Right cardiac atrium (tissue), 5 donors: Measurements from ENCODE around the gene MT1F. TPM values are rescaled to one million over a fixed set of nuclear protein-coding genes. Genes with fewer than 3 reads are reported as not detected.

ENCODE experiments used
- ATAC-seq, 2 donors: fragments of 200-7000 bp; cut with Tn5 transposase; one replicate each; pipeline versions ENCODE4 v1.8.0 to v1.9.1; 2020; ENCODE audit warnings: moderate library complexity in 2 of 2, mild to moderate bottlenecking in 1 of 2
- DNase-seq, 3 donors: peaks; one replicate each; pipeline ENCODE4 v3.0.0-alpha.2; 2020
- H3K27ac ChIP-seq: one replicate; pipeline ENCODE4 v1.5.1; 2013; ENCODE audit warnings: mild to moderate bottlenecking, low read length, control low read depth, moderate library complexity
- H3K27me3 ChIP-seq: one replicate; pipeline ENCODE4 v1.6.1; 2013; ENCODE audit not compliant: control insufficient read depth, insufficient read depth
- H3K4me1 ChIP-seq: one replicate; pipeline ENCODE4 v1.6.1; 2013; ENCODE audit warnings: low read length; ENCODE audit not compliant: control insufficient read depth, insufficient read depth
- H3K4me3 ChIP-seq: one replicate; pipeline ENCODE4 v1.5.1; 2013; ENCODE audit warnings: low read length, control low read depth
- H3K9me3 ChIP-seq: one replicate; pipeline ENCODE4 v1.6.1; 2013; ENCODE audit warnings: low read length; ENCODE audit not compliant: control insufficient read depth
- WGBS: extraction: QIAGEN DNeasy Blood & Tissue Kit; methylation state at CpG from one replicate; pipeline ENCODE4 v1.1.7; 2013; 5-methylcytosine and 5-hydroxymethylcytosine counted together
- intact Hi-C, 4 donors: fragments of 100-400 bp; cut with DNase I; formaldehyde crosslinking; loops; one replicate each; pipeline versions ENCODE4 v1.11.0 to v1.14.0; 2022 to 2023
- polyA plus RNA-seq: library from polyadenylated mRNA; stranded (reverse); fragments of 200-250 nt; gene quantifications from one replicate; pipeline ENCODE4 v1.2.3, GENCODE V29; 2013
- total RNA-seq, 4 donors: library from RNA; stranded (reverse); fragmentation: NEBNext Ultra II Directional; extraction: Animal tissue kit (Norgen Biotek cat#: 25700); gene quantifications; one replicate each; pipeline ENCODE4 v1.2.1, GENCODE V29; 2021
- donor health status: healthy with polysubstance abuse.
- donor health status: DM: no; HTN: yes; CAD: no.
- donor health status: DM: no; HTN: no; CAD: no.
- donor health status: DM: no; HTN: yes; CAD: no; lungs with severe emphysema.
- donor health status: DM: yes; HTN: yes; CAD: no.

The MT1F gene
- total and polyA plus RNA-seq, 5 donors, result 1.3 to 3.9 (median 3.5) TPM

- peak overlapping the region; percentile 94 for H3K27ac ChIP-seq
- intact Hi-C loops, result loop anchor here in 1 of 4 donors (2.0 kb wide), 1 partner anchor 17 kb away; the partner anchor contains the start of gene MT2A
These were observed 31.7 kb upstream of the MT1F start for GRCh38 chr16:56625943-56626654.

GRCh38 chr16:56626685-56627084 lies 31.1 kb upstream of the MT1F start:
- no peak for ATAC-seq
- no peaks in the 10 kb centered on the region for H3K27me3 ChIP-seq
- intact Hi-C loops, result no loop called here

More at GRCh38 chr16:56625943-56626654, 31.7 kb upstream of the MT1F start:
- ATAC-seq, result peak; percentile 84 to 86
- peak; percentile 83 to 90 (median 88) for DNase-seq
- Histone ChIP-seq H3K27me3 (no peaks in the 10 kb centered on the region), H3K4me3 (peak overlapping the region; percentile 34), H3K9me3 (no peaks in the 10 kb centered on the region), H3K4me1 (peaks cover 5% of the 10 kb centered on the region)
- 31% methylated on average over 16 of the region's 16 CpGs for WGBS

DNA sequence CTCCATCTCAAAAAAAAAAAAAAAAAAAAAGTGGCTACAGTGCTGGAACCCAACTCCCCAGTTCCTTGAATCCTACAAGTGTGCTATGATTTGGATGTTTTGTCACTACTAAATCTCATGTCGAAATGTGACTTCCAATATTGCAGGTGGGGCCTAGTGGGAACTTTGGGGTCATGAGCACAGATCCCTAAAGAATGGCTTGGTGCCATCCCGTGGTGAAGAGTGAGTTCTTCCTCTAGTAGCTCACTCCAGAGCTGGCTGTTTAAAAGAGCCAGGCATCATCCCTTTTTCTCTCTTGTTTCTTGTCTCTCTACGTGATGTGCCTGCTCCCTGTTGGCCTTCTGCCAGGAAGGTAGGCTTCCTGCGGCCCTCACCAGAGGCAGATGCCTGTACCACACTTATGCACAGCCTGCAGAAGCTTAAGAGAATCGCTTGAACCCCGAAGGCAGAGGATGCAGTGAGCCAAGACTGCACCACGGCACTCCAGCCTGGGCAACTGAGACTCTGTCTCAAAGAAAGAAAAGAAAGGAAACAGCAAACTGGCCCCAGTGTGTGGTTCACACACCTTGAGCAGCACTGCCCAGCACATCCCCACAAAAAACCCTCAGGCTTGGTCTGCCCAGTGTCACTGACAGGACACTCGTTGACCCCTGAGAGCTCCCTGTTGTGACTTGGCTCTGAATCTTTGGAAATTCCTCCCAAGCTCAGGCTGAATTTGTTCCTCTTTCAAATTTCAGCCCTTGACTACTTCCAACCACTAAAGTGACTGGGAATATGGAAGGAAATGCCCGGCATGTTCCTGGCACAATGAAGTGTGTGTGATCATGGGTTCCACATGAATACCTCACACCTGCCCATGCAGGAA lies 29.0 kb upstream of the MT1F start:
- no peaks in the 10 kb centered on the region for H3K27me3 ChIP-seq
- no peak overlapping the region for H3K4me3 ChIP-seq
- no peak for ATAC-seq
- WGBS, result 77% methylated on average over 9 of the region's 9 CpGs
- intact Hi-C loops, result no loop called here
- H3K4me1 ChIP-seq, result peaks cover 5% of the 10 kb centered on the region
- no peaks in the 10 kb centered on the region for H3K9me3 ChIP-seq
- H3K27ac ChIP-seq, result no peak overlapping the region
- DNase-seq, result no peak

More at GRCh38 chr16:56626685-56627084, 31.1 kb upstream of the MT1F start:
- no peak for DNase-seq
- Histone ChIP-seq H3K9me3 (no peaks in the 10 kb centered on the region), H3K4me3 (peak overlapping the region; percentile 7), H3K27ac (peak overlapping the region; percentile 94), H3K4me1 (peaks cover 5% of the 10 kb centered on the region)
- 64% methylated on average over 7 of the region's 7 CpGs for WGBS

DNA sequence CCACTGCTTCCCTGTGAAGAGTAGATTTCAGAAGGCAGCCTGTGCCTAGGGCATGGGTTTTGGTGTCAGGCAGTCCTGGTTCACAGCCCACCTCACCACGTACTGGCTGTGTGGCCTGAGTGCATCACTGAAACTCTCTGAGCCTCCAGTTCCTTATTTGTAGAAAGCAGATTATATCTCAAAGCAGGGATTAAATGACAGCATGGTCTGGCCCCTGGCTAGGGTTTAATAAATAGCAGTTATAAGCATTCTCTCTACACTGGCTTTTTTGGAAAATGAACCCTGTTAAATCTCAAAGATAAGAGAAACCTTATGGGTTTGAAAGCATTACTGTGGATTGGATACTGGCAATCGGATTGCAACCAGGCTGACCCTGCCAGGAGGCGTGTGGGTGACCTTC lies 28.2 kb upstream of the MT1F start:
- Histone ChIP-seq H3K27ac (no peak overlapping the region), H3K27me3 (no peaks in the 10 kb centered on the region), H3K9me3 (no peaks in the 10 kb centered on the region), H3K4me3 (no peak overlapping the region), H3K4me1 (peaks cover 5% of the 10 kb centered on the region)
- ATAC-seq (no peak), DNase-seq (no peak)
- 83% methylated on average over 3 of the region's 3 CpGs for WGBS
- intact Hi-C loops, result no loop called here

- Histone ChIP-seq H3K4me1 (peaks cover 5% of the 10 kb centered on the region), H3K27ac (no peak overlapping the region), H3K27me3 (no peaks in the 10 kb centered on the region), H3K9me3 (no peaks in the 10 kb centered on the region), H3K4me3 (no peak overlapping the region)
- ATAC-seq (no peak), DNase-seq (no peak)
- intact Hi-C loops, result no loop called here
- 73% methylated on average over 3 of the region's 3 CpGs for WGBS
These were observed 27.6 kb upstream of the MT1F start for GRCh38 chr16:56630134-56630533.

GRCh38 chr16:56631197-56631596 lies 26.6 kb upstream of the MT1F start:
- no peak overlapping the region for H3K27ac ChIP-seq
- intact Hi-C loops, result no loop called here
- H3K9me3 ChIP-seq, result no peaks in the 10 kb centered on the region
- DNase-seq (no peak), ATAC-seq (no peak)
- no peaks in the 10 kb centered on the region for H3K27me3 ChIP-seq
- H3K4me3 ChIP-seq, result no peak overlapping the region
- WGBS, result 90% methylated on average over 10 of the region's 10 CpGs
- peaks cover 2% of the 10 kb centered on the region for H3K4me1 ChIP-seq

DNA sequence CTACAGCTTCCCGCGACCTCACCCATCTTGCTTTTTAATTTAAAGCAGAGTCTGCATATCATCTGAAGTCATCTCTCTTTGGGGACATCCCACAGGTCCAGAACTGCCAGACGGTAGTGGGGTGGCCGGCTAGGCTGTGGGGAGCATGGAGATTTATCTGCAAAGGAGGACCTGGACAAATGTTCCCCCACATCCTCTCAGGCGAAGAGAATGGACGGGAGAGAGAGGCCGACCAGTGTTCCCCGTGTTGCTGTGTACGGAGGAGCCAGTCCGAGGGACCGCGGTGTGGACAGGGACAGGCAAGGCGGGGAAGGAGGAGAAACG lies 26.0 kb upstream of the MT1F start:
- no peaks in the 10 kb centered on the region for H3K9me3 ChIP-seq
- intact Hi-C loops, result no loop called here
- DNase-seq, result no peak
- ATAC-seq, result no peak
- peak overlapping the region; percentile 41 for H3K4me3 ChIP-seq
- WGBS, result 19% methylated on average over 14 of the region's 14 CpGs
- no peaks in the 10 kb centered on the region for H3K4me1 ChIP-seq
- peak overlapping the region; percentile 75 for H3K27ac ChIP-seq
- H3K27me3 ChIP-seq, result no peaks in the 10 kb centered on the region

DNA sequence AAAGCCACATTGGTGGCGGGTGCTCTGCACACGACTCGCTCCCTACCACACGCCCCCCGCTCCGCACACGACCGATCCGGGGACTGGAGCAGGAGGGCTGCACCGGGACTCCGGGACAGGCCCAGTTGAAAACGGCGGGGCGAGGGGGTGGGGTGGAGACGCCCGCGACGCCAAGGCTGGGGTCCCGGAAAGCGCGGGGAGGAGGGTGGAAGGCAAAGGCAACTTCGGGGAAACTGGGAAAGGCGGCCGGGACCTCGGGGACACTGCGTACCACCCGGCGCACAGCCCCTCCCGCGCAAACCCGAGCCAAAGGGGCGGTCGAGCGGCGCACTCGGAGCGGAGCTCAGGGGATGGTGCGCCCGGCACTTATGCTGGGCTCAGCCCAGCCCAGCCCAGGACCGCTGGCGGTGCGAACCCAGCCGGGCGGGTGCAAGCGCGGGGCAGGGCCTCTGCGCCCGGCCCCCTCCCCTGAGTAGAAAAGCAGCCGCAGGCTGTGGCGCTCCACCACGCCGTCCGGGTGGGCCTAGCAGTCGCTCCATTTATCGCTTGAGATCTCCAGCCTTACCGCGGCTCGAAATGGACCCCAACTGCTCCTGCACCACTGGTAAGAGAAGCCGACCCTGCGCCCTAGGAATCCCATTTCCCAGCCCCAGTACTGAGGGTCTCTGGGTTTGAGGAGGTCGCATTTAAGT lies 25.5 kb upstream of the MT1F start, which contains the start of gene MT1M:
TSS of gene MT1M (plus strand) at position 504 of the 692 bp plus-strand sequence. CDS start at position 577, 73 bp downstream.
- under 1% methylated on average over 61 of the region's 61 CpGs for WGBS
- Histone ChIP-seq H3K27me3 (no peaks in the 10 kb centered on the region), H3K9me3 (no peaks in the 10 kb centered on the region), H3K4me3 (peak within 1 kb of the TSS; percentile 41), H3K27ac (peak within 1 kb of the TSS; percentile 75), H3K4me1 (no peaks in the 10 kb centered on the region)
- ATAC-seq (peak; percentile 93 to 94), DNase-seq (peak; percentile 87 to 92 (median 89))
- intact Hi-C loops, result no loop called here

- intact Hi-C loops, result no loop called here
- WGBS, result 51% methylated on average over 6 of the region's 6 CpGs
- ATAC-seq, result peak; percentile 1 to 3
These were observed 24.9 kb upstream of the MT1F start for GRCh38 chr16:56632848-56633365.

GRCh38 chr16:56633535-56633934 lies 24.2 kb upstream of the MT1F start:
- Histone ChIP-seq H3K27me3 (no peaks in the 10 kb centered on the region), H3K4me1 (peaks cover under 1% of the 10 kb centered on the region), H3K4me3 (no peak overlapping the region), H3K9me3 (no peaks in the 10 kb centered on the region), H3K27ac (no peak overlapping the region)
- DNase-seq, result no peak
- WGBS, result 60% methylated on average over 7 of the region's 7 CpGs
- intact Hi-C loops, result no loop called here
- no peak for ATAC-seq

More at GRCh38 chr16:56632848-56633365, 24.9 kb upstream of the MT1F start:
- Histone ChIP-seq H3K9me3 (no peaks in the 10 kb centered on the region), H3K4me3 (peak overlapping the region; percentile 41), H3K27me3 (no peaks in the 10 kb centered on the region), H3K4me1 (no peaks in the 10 kb centered on the region), H3K27ac (peak overlapping the region; percentile 30)
- peak in 1 of 3 donors; percentile 18 for DNase-seq
